Spinal cord (tissue), 10 donors: ENCODE results near the gene TMEM87A. TPM values are rescaled to one million over a fixed set of nuclear protein-coding genes. Genes with fewer than 3 reads are reported as not detected.
A peak's percentile ranks its signal among the peaks of the same experiment; 100 is the strongest.

ENCODE experiments used
- DNase-seq, 6 donors: peaks; one replicate each; pipeline versions ENCODE4 v3.0.0 to v3.0.0-alpha.2; 2013 to 2015; ENCODE audit warnings: low spot score in 6 of 6, low read depth in 4 of 6
- H3K27ac ChIP-seq: one replicate; pipeline ENCODE4 v1.5.1; 2013; ENCODE audit warnings: low read depth, low read length, control low read depth
- H3K27me3 ChIP-seq: one replicate; pipeline ENCODE4 v1.6.1; 2013; ENCODE audit warnings: low read length; ENCODE audit not compliant: control insufficient read depth, insufficient read depth
- H3K36me3 ChIP-seq: one replicate; pipeline ENCODE4 v1.6.1; 2013; ENCODE audit warnings: low read length; ENCODE audit not compliant: control insufficient read depth, insufficient read depth
- H3K4me1 ChIP-seq: one replicate; pipeline ENCODE4 v1.6.1; 2013; ENCODE audit warnings: low read length; ENCODE audit not compliant: control insufficient read depth, insufficient read depth
- H3K4me3 ChIP-seq: one replicate; pipeline ENCODE4 v1.5.1; 2013; ENCODE audit warnings: low read depth, low read length, control low read depth
- H3K9me3 ChIP-seq: one replicate; pipeline ENCODE4 v1.6.1; 2013; ENCODE audit warnings: low read length; ENCODE audit not compliant: control insufficient read depth, insufficient read depth
- WGBS: methylation state at CpG from one replicate; pipeline ENCODE4 v1.1.5; 2013; ENCODE audit warnings: missing lambda C conversion rate; ENCODE audit not compliant: insufficient coverage; 5-methylcytosine and 5-hydroxymethylcytosine counted together
- polyA plus RNA-seq, 2 donors: library from polyadenylated mRNA; unstranded; fragments of 120-200 nt; gene quantifications; one replicate each; pipeline ENCODE4 v1.2.1, GENCODE V29; 2013; ENCODE audit not compliant: insufficient read length in 2 of 2
- total RNA-seq, 2 donors: library from RNA; depleted of rRNA in 1 of 2; stranded (reverse); fragments of 120-200 nt in 1 of 2; fragments of >200 nt in 1 of 2; gene quantifications; one replicate each; pipeline versions ENCODE4 v1.2.3 to v1.2.4, GENCODE V29; 2013 to 2014
- donor health status: healthy.

TMEM87A gene
- total and polyA plus RNA-seq, 4 donors, result 52.6 to 95.1 (median 58.1) TPM

- WGBS, result no CpG with 5 or more reads among the region's 5 CpGs
- H3K4me3 ChIP-seq, result no peak overlapping the region
- no peaks in the 10 kb centered on the region for H3K4me1 ChIP-seq
- peaks cover 12% of the 10 kb centered on the region for H3K36me3 ChIP-seq
- no peaks in the 10 kb centered on the region for H3K27me3 ChIP-seq
- no peak overlapping the region for H3K27ac ChIP-seq
- no peaks in the 10 kb centered on the region for H3K9me3 ChIP-seq
- no peak for DNase-seq
These were observed 78.7 kb downstream of the TMEM87A start for GRCh38 chr15:42194513-42194912.

- H3K4me1 ChIP-seq, result no peaks in the 10 kb centered on the region
- WGBS, result no CpG with 5 or more reads among the region's 3 CpGs
- H3K36me3 ChIP-seq, result peaks cover 21% of the 10 kb centered on the region
- no peaks in the 10 kb centered on the region for H3K9me3 ChIP-seq
- H3K27me3 ChIP-seq, result no peaks in the 10 kb centered on the region
- H3K4me3 ChIP-seq, result no peak overlapping the region
- no peak overlapping the region for H3K27ac ChIP-seq
- no peak for DNase-seq
These were observed 79.8 kb downstream of the TMEM87A start for GRCh38 chr15:42193383-42193782.

- Histone ChIP-seq H3K4me3 (no peak overlapping the region), H3K36me3 (peaks cover 16% of the 10 kb centered on the region), H3K4me1 (no peaks in the 10 kb centered on the region), H3K27me3 (no peaks in the 10 kb centered on the region), H3K27ac (no peak overlapping the region), H3K9me3 (no peaks in the 10 kb centered on the region)
- no peak for DNase-seq
- WGBS, result 92% methylated on average over 3 of the region's 8 CpGs
These were observed 81.5 kb downstream of the TMEM87A start for GRCh38 chr15:42191610-42192346.

GRCh38 chr15:42190370-42190769 is 82.9 kb downstream of the TMEM87A start:
- Histone ChIP-seq H3K36me3 (peaks cover 27% of the 10 kb centered on the region), H3K9me3 (no peaks in the 10 kb centered on the region), H3K27ac (no peak overlapping the region), H3K4me3 (no peak overlapping the region), H3K4me1 (no peaks in the 10 kb centered on the region), H3K27me3 (no peaks in the 10 kb centered on the region)
- DNase-seq, result no peak
- WGBS, result 98% methylated on average over 2 of the region's 2 CpGs

GRCh38 chr15:42185801-42186200 is 87.4 kb downstream of the TMEM87A start:
- Histone ChIP-seq H3K9me3 (no peaks in the 10 kb centered on the region), H3K36me3 (peaks cover 50% of the 10 kb centered on the region), H3K27me3 (no peaks in the 10 kb centered on the region), H3K4me3 (no peak overlapping the region), H3K27ac (no peak overlapping the region), H3K4me1 (no peaks in the 10 kb centered on the region)
- no peak for DNase-seq
- WGBS, result 100% methylated on average over 1 of the region's 1 CpG

- no peak for DNase-seq
- no CpG with 5 or more reads among the region's 4 CpGs for WGBS
- Histone ChIP-seq H3K9me3 (no peaks in the 10 kb centered on the region), H3K27me3 (no peaks in the 10 kb centered on the region), H3K36me3 (peaks cover 49% of the 10 kb centered on the region), H3K27ac (no peak overlapping the region), H3K4me3 (no peak overlapping the region), H3K4me1 (no peaks in the 10 kb centered on the region)
These were observed 88.5 kb downstream of the TMEM87A start for GRCh38 chr15:42184736-42185135.

- H3K36me3 ChIP-seq, result peaks cover 47% of the 10 kb centered on the region
These were observed 88.9 kb downstream of the TMEM87A start for GRCh38 chr15:42184296-42184695.

GRCh38 chr15:42182961-42183360 is 90.3 kb downstream of the TMEM87A start:
- no peaks in the 10 kb centered on the region for H3K4me1 ChIP-seq
- H3K9me3 ChIP-seq, result no peaks in the 10 kb centered on the region
- no peak for DNase-seq
- WGBS, result 98% methylated on average over 6 of the region's 6 CpGs
- no peaks in the 10 kb centered on the region for H3K27me3 ChIP-seq
- no peak overlapping the region for H3K4me3 ChIP-seq
- peaks cover 51% of the 10 kb centered on the region for H3K36me3 ChIP-seq
- H3K27ac ChIP-seq, result no peak overlapping the region

More at GRCh38 chr15:42184296-42184695, 88.9 kb downstream of the TMEM87A start:
- DNase-seq, result no peak
- Histone ChIP-seq H3K27ac (no peak overlapping the region), H3K9me3 (no peaks in the 10 kb centered on the region), H3K27me3 (no peaks in the 10 kb centered on the region), H3K4me3 (no peak overlapping the region), H3K4me1 (no peaks in the 10 kb centered on the region)
- 91% methylated on average over 5 of the region's 5 CpGs for WGBS

- no peak for DNase-seq
- 99% methylated on average over 5 of the region's 6 CpGs for WGBS
- H3K4me1 ChIP-seq, result no peaks in the 10 kb centered on the region
- no peak overlapping the region for H3K27ac ChIP-seq
- no peaks in the 10 kb centered on the region for H3K9me3 ChIP-seq
- no peak overlapping the region for H3K4me3 ChIP-seq
- H3K36me3 ChIP-seq, result peaks cover 54% of the 10 kb centered on the region
- H3K27me3 ChIP-seq, result no peaks in the 10 kb centered on the region
These were observed 90.8 kb downstream of the TMEM87A start for GRCh38 chr15:42182328-42182886.

GRCh38 chr15:42178056-42178455 is 95.2 kb downstream of the TMEM87A start:
- Histone ChIP-seq H3K9me3 (no peaks in the 10 kb centered on the region), H3K27me3 (no peaks in the 10 kb centered on the region), H3K27ac (no peak overlapping the region), H3K4me3 (no peak overlapping the region), H3K36me3 (peaks cover 50% of the 10 kb centered on the region), H3K4me1 (no peaks in the 10 kb centered on the region)
- no CpG with 5 or more reads among the region's 2 CpGs for WGBS
- DNase-seq, result peak in 1 of 6 donors; percentile 21
